ENCODE measurements around the gene ACP1. TPM values are rescaled to one million over a fixed set of nuclear protein-coding genes. Genes with fewer than 3 reads are reported as not detected.

Gene ACP1
- total RNA-seq, 1 experiment from 2014 or later, result 132 TPM

GRCh38 chr2:287471-287885 is 22.7 kb downstream of the ACP1 start:
- Mint-ChIP-seq H3K9me3 (ENCODE audit: unreplicated experiment) (no peaks in the 10 kb centered on the region), H3K4me3 (ENCODE audit: unreplicated experiment) (no peak overlapping the region), H3K27ac (ENCODE audit: low read depth, unreplicated experiment) (no peak overlapping the region), H3K4me1 (ENCODE audit: insufficient read depth, unreplicated experiment) (peaks cover 12% of the 10 kb centered on the region), H3K36me3 (ENCODE audit: insufficient read depth, unreplicated experiment) (no peaks in the 10 kb centered on the region), H3K27me3 (ENCODE audit: insufficient read depth, unreplicated experiment) (no peaks in the 10 kb centered on the region)
- no peak for DNase-seq (ENCODE audit: unreplicated experiment)
- POLR2A ChIA-PET, result interaction anchor here (1.0 kb wide), 1 partner anchor 14 kb away, joined by 3 read pairs; no protein-coding TSS in a partner anchor
- intact Hi-C loops (cut with micrococcal nuclease), result no loop called here
- CTCF ChIA-PET, result interaction anchor here (0.6 to 0.7 kb wide), 3 partner anchors 40 to 86 kb away, joined by 3 to 5 read pairs (median 3); no protein-coding TSS in a partner anchor
- no TSS peak for BruUV-seq (replicated peaks)
- TF ChIP-seq, protein P1, sequence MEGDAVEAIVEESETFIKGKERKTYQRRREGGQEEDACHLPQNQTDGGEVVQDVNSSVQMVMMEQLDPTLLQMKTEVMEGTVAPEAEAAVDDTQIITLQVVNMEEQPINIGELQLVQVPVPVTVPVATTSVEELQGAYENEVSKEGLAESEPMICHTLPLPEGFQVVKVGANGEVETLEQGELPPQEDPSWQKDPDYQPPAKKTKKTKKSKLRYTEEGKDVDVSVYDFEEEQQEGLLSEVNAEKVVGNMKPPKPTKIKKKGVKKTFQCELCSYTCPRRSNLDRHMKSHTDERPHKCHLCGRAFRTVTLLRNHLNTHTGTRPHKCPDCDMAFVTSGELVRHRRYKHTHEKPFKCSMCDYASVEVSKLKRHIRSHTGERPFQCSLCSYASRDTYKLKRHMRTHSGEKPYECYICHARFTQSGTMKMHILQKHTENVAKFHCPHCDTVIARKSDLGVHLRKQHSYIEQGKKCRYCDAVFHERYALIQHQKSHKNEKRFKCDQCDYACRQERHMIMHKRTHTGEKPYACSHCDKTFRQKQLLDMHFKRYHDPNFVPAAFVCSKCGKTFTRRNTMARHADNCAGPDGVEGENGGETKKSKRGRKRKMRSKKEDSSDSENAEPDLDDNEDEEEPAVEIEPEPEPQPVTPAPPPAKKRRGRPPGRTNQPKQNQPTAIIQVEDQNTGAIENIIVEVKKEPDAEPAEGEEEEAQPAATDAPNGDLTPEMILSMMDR (IDR thresholded peaks at IDR 0.05; ENCODE audit: unreplicated experiment), result no peak

GRCh38 chr2:287911-288757 is 23.4 kb downstream of the ACP1 start, which contains the start of gene ALKAL2:
Gene ALKAL2, minus strand, starts transcription at chr2:288091. Its CDS starts 256 bp downstream, at chr2:287835.
- no TSS peak for BruUV-seq (replicated peaks)
- ChIA-PET POLR2A (no interaction called here), CTCF (interaction anchor here (0.6 kb wide), 1 partner anchor 85 kb away, joined by 3 read pairs; no protein-coding TSS in a partner anchor)
- peaks cover 12% of the 10 kb centered on the region for H3K4me1 Mint-ChIP-seq (ENCODE audit: insufficient read depth, unreplicated experiment)
- TF ChIP-seq, protein P1 (IDR thresholded peaks at IDR 0.05; ENCODE audit: unreplicated experiment), result no peak
- H3K4me3 Mint-ChIP-seq (ENCODE audit: unreplicated experiment), result no peak within 1 kb of the TSS
- no peak for DNase-seq (ENCODE audit: unreplicated experiment)
- H3K27ac Mint-ChIP-seq (ENCODE audit: low read depth, unreplicated experiment), result no peak within 1 kb of the TSS
- no peaks in the 10 kb centered on the region for H3K9me3 Mint-ChIP-seq (ENCODE audit: unreplicated experiment)
- H3K27me3 Mint-ChIP-seq (ENCODE audit: insufficient read depth, unreplicated experiment), result no peaks in the 10 kb centered on the region
- intact Hi-C loops (cut with micrococcal nuclease), result no loop called here
- H3K36me3 Mint-ChIP-seq (ENCODE audit: insufficient read depth, unreplicated experiment), result no peaks in the 10 kb centered on the region

DNA sequence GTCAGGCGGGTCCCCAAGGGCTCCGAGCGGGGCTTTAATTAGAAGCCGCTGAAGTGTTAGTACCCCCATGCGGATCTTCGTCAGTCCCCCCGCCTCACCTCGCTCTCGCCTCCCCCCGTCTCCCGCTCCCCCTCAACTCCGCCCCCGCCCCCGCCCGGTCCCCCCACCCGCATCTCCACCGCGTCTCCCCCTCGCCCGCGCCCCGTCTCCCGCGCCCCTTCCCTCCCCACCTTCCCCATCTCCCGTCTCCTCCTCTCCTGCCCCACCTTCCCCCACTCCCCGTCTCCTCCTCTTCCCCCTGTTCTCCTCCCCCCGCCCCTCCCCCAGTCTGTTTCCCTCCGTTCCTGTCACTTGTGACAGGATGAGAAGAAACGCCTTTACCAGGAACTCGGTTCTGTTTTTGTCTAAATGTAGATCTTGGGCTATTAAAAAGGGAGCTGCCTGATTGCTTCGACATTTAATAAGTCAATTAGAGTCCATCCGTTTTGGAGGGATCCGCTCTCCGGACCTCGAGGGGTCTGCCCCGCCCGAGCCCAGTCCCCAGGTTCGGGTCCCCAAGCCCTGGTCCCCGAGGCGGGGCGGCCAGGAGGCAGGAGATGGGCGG is 24.1 kb downstream of the ACP1 start:
- Mint-ChIP-seq H3K9me3 (ENCODE audit: unreplicated experiment) (no peaks in the 10 kb centered on the region), H3K27me3 (ENCODE audit: insufficient read depth, unreplicated experiment) (no peaks in the 10 kb centered on the region), H3K36me3 (ENCODE audit: insufficient read depth, unreplicated experiment) (no peaks in the 10 kb centered on the region), H3K27ac (ENCODE audit: low read depth, unreplicated experiment) (no peak overlapping the region), H3K4me1 (ENCODE audit: insufficient read depth, unreplicated experiment) (peaks cover 12% of the 10 kb centered on the region), H3K4me3 (ENCODE audit: unreplicated experiment) (no peak overlapping the region)
- intact Hi-C loops (cut with micrococcal nuclease), result no loop called here
- TF ChIP-seq, protein P1 (IDR thresholded peaks at IDR 0.05; ENCODE audit: unreplicated experiment), result no peak
- no peak for DNase-seq (ENCODE audit: unreplicated experiment)
- CTCF ChIA-PET, result no interaction called here
- no TSS peak for BruUV-seq (replicated peaks)
- POLR2A ChIA-PET, result no interaction called here
